HUES6 (cell line): Measurements from ENCODE around the gene NOL12.
"Not testable (repeated sequence)": the region's sequence is repeated elsewhere in the genome, so short reads cannot be mapped to it uniquely, and the experiment has no call there.

Source experiments
- H3K27ac ChIP-seq: 2 replicates; pipeline ENCODE4 v1.7.0; 2013; ENCODE audit warnings: low read depth, mild to moderate bottlenecking, low read length, inconsistent platforms
- H3K27me3 ChIP-seq: 2 replicates; pipeline ENCODE4 v1.6.1; 2013; ENCODE audit warnings: low read length; ENCODE audit not compliant: control insufficient read depth, insufficient read depth
- H3K36me3 ChIP-seq: 2 replicates; pipeline ENCODE4 v1.6.1; 2013; ENCODE audit warnings: low read length; ENCODE audit not compliant: control insufficient read depth, insufficient read depth
- H3K4me1 ChIP-seq: 2 replicates; pipeline ENCODE4 v1.6.1; 2013; ENCODE audit warnings: low read length; ENCODE audit not compliant: control insufficient read depth, insufficient read depth
- H3K4me3 ChIP-seq: 2 replicates; pipeline ENCODE4 v1.5.1; 2013; ENCODE audit warnings: low read depth, low read length
- H3K9ac ChIP-seq: one replicate; pipeline ENCODE4 v1.6.1; 2013; ENCODE audit warnings: mild to moderate bottlenecking, low read length
- H3K9me3 ChIP-seq: 2 replicates; pipeline ENCODE4 v1.6.1; 2013; ENCODE audit warnings: low read depth, low read length; ENCODE audit not compliant: control insufficient read depth, insufficient read depth

Gene NOL12

DNA sequence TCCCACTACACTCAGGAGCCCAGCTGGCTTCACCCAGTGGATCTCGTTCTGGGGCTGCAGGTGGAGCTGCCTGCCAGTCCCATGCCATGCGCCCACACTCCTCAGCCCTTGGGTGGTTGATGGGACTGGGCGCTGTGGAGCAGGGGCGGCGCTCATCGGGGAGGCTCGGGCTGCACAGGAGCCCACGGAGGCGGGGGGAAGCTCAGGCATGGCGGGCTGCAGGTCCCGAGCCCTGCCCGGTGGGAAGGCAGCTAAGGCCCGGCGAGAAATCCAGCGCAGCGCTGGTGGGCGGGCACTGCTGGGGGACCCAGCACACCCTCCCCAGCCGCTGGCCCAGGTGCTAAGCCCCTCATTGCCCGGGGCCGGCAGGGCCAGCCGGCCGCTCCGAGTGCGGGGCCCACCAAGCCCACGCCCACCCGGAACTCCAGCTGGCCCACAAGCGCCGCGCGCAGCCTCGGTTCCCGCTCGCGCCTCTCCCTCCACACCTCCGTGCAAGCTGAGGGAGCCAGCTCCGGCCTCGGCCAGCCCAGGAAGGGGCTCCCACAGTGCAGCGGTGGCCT lies 31.7 kb downstream of the NOL12 start:
- peaks cover 34% of the 10 kb centered on the region for H3K36me3 ChIP-seq
- H3K27me3 ChIP-seq, H3K9me3 ChIP-seq, H3K9ac ChIP-seq, H3K4me1 ChIP-seq, H3K27ac ChIP-seq, H3K4me3 ChIP-seq: not testable (repeated sequence)

DNA sequence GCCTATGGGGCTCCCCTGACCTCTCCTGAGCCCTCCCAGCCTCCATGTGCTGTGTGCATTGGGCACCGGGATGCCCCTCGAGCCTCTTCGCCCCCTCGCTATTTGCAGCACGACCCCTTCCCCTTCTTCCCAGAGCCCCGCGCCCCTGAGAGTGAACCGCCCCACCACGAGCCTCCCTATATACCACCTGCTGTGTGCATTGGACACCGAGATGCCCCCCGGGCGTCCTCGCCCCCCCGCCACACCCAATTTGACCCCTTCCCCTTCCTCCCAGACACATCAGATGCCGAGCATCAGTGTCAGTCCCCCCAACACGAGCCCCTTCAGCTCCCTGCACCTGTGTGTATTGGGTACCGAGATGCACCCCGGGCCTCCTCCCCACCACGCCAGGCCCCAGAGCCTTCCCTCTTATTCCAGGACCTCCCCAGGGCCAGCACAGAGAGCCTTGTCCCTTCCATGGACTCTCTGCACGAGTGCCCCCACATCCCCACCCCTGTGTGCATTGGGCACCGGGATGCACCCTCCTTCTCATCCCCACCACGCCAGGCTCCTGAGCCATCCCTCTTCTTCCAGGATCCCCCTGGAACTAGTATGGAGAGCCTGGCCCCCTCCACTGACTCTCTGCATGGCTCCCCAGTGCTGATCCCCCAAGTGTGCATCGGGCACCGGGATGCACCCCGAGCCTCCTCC lies 39.6 kb downstream of the NOL12 start:
- Histone ChIP-seq H3K4me3 (no peak overlapping the region), H3K27ac (no peak overlapping the region), H3K36me3 (peaks cover 34% of the 10 kb centered on the region), H3K9me3 (no peaks in the 10 kb centered on the region), H3K27me3 (no peaks in the 10 kb centered on the region), H3K9ac (no peak overlapping the region), H3K4me1 (no peaks in the 10 kb centered on the region)

DNA sequence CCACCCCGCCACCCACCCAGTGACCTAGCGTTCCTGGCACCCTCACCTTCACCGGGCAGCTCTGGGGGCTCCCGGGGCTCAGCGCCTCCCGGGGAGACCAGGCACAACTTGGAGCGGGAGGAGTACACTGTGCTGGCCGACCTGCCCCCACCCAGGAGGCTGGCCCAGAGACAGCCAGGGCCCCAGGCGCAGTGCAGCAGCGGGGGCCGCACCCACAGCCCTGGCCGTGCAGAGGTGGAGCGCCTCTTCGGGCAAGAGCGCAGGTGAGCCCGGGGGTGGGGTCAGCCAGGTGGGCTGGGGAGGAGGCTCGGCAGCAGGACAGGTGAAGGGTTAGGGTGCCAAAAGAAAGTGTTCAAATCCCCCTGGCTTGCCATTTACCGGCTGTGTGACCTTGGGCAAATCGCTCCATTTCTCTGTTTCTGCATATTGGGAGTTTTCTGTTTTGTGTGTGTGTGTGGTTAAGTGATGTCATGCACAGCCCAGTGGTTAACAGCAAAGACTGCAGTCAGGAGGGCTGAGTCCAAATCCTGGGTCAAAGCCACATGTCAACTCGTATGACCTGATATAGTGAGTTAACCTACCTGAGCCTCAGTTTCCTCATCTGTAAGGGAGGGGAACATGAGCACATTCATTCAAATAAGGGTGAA lies 40.2 kb downstream of the NOL12 start:
- peaks cover 34% of the 10 kb centered on the region for H3K36me3 ChIP-seq
- no peak overlapping the region for H3K4me3 ChIP-seq
- no peaks in the 10 kb centered on the region for H3K27me3 ChIP-seq
- no peak overlapping the region for H3K27ac ChIP-seq
- no peak overlapping the region for H3K9ac ChIP-seq
- no peaks in the 10 kb centered on the region for H3K9me3 ChIP-seq
- H3K4me1 ChIP-seq = no peaks in the 10 kb centered on the region

DNA sequence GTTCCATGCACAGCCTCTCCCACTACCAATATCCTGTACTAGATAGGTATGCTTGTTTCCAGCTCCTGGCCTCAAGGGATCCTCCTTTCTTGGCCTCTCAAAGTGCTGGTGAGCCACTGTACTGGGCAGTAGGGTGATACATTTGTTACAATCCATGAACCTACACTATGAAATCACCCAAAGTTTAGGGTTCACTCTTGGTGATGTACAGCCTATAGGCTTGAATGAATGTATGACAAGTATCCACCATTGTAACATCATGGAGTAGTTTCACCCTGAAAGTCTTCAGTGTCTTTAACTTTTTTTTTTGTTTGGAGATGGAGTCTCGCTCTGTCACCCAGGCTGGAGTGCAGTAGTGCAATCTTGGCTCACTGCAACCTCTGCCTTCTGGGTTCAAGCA lies 42.5 kb downstream of the NOL12 start:
- no peak overlapping the region for H3K9ac ChIP-seq
- H3K4me3 ChIP-seq = no peak overlapping the region
- peaks cover 20% of the 10 kb centered on the region for H3K36me3 ChIP-seq
- H3K27ac ChIP-seq = no peak overlapping the region
- no peaks in the 10 kb centered on the region for H3K4me1 ChIP-seq
- H3K9me3 ChIP-seq = no peaks in the 10 kb centered on the region
- H3K27me3 ChIP-seq = no peaks in the 10 kb centered on the region

DNA sequence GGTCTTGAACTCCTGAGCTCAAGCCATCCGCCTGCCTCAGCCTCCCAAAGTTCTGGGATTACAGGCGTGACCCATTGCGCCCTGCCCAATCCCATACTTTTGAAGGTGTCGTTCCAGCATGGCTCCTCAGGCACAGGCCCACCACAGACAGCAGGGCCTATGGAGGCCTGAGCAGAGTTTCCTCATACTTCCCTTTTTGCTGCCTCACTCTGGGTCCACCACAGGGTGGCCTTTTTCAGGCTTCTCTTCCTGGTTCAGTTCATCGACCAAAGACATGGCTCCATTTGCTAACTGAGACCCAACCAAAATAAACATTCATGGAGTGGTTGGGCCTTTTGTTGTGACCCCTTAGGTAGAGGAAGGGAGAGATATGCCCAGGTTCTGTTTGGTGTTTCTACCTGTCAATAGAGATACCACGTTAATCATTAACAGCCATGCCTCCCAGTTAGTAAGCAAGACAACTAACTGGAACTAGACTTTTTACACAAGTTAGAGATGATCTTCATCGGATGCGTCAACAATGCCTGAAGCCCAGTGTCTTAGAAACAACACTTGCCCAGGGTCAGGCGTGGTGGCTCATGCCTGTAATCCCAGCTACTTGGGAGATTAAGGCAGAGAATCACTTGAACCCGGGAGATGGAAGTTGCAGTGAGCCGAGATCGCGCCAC lies 45.8 kb downstream of the NOL12 start:
- Histone ChIP-seq H3K27ac (no peak overlapping the region), H3K27me3 (peaks cover 16% of the 10 kb centered on the region), H3K36me3 (peaks cover 6% of the 10 kb centered on the region; the same call in 1 of the 2 replicates), H3K4me3 (no peak overlapping the region), H3K9me3 (no peaks in the 10 kb centered on the region), H3K9ac (no peak overlapping the region), H3K4me1 (peaks cover 9% of the 10 kb centered on the region; the same call in 1 of the 2 replicates)

GRCh38 chr22:37732699-37733607 lies 46.8 kb downstream of the NOL12 start:
- Histone ChIP-seq H3K27ac (no peak overlapping the region), H3K4me3 (no peak overlapping the region), H3K9me3 (no peaks in the 10 kb centered on the region), H3K4me1 (peaks cover 9% of the 10 kb centered on the region; the same call in 1 of the 2 replicates), H3K36me3 (peaks cover 6% of the 10 kb centered on the region; the same call in 1 of the 2 replicates), H3K9ac (no peak overlapping the region), H3K27me3 (peaks cover 24% of the 10 kb centered on the region)

- Histone ChIP-seq H3K36me3 (peaks cover 6% of the 10 kb centered on the region; the same call in 1 of the 2 replicates), H3K27ac (no peak overlapping the region), H3K4me1 (peaks cover 9% of the 10 kb centered on the region; the same call in 1 of the 2 replicates), H3K9ac (no peak overlapping the region), H3K27me3 (peaks cover 33% of the 10 kb centered on the region), H3K4me3 (no peak overlapping the region), H3K9me3 (no peaks in the 10 kb centered on the region)
Observed at GRCh38 chr22:37733625-37734401, 47.7 kb downstream of the NOL12 start.

- Histone ChIP-seq H3K4me3 (no peak overlapping the region), H3K27me3 (peaks cover 33% of the 10 kb centered on the region), H3K9me3 (no peaks in the 10 kb centered on the region), H3K4me1 (peaks cover 9% of the 10 kb centered on the region; the same call in 1 of the 2 replicates), H3K9ac (no peak overlapping the region), H3K36me3 (peaks cover 6% of the 10 kb centered on the region; the same call in 1 of the 2 replicates), H3K27ac (no peak overlapping the region)
Observed at GRCh38 chr22:37734402-37734700, 48.2 kb downstream of the NOL12 start.

DNA sequence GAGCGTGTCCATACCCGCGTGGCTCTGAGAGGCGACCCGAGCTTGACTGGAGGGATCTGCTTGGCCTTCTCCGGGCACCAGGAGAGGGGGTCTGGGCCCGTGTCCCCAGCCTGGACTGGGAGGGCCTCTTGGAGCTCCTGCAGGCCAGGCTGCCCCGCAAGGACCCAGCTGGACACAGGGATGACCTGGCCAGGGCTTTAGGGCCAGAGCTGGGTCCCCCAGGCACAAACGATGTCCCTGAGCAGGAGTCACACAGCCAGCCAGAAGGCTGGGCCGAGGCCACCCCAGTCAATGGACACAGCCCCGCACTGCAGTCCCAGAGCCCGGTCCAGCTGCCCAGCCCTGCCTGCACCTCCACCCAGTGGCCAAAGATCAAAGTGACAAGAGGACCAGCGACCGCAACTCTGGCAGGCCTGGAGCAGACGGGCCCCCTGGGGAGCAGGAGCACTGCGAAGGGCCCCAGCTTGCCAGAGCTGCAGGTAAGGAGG lies 48.9 kb downstream of the NOL12 start:
- Histone ChIP-seq H3K36me3 (peaks cover 5% of the 10 kb centered on the region; the same call in 1 of the 2 replicates), H3K27ac (no peak overlapping the region), H3K9me3 (no peaks in the 10 kb centered on the region), H3K27me3 (peaks cover 36% of the 10 kb centered on the region), H3K4me1 (peaks cover 9% of the 10 kb centered on the region; the same call in 1 of the 2 replicates), H3K4me3 (no peak overlapping the region), H3K9ac (no peak overlapping the region)

- Histone ChIP-seq H3K27ac (no peak overlapping the region), H3K27me3 (peaks cover 36% of the 10 kb centered on the region), H3K9me3 (no peaks in the 10 kb centered on the region), H3K4me1 (peaks cover 17% of the 10 kb centered on the region), H3K4me3 (no peak overlapping the region), H3K36me3 (peaks cover 5% of the 10 kb centered on the region; the same call in 1 of the 2 replicates), H3K9ac (no peak overlapping the region)
Observed at GRCh38 chr22:37739035-37739434, 52.9 kb downstream of the NOL12 start.
